H1 (cell line): ENCODE results near the gene CCDC88A. TPM values are rescaled to one million over a fixed set of nuclear protein-coding genes. Genes with fewer than 3 reads are reported as not detected.

Experiments used
- CTCF ChIA-PET: fragments of 300-600 bp; sonication (Branson Sonifier 250); formaldehyde crosslinking; loops from one replicate; lab custom pipeline; 2021; ENCODE audit not compliant: partially characterized antibody; lab: Charles Lee
- POLR2A ChIA-PET: fragments of 300-600 bp; sonication (Branson Sonifier 250); formaldehyde crosslinking; loops from one replicate; lab custom pipeline; 2021; ENCODE audit warnings: inconsistent platforms; ENCODE audit not compliant: partially characterized antibody; lab: Charles Lee
- DNase-seq, 2 experiments: peaks; one replicate each; pipeline versions ENCODE4 v3.0.0 to v3.0.0-alpha.2; 2010 to 2022; ENCODE audit warnings: low spot score in 2 of 2, low read depth in 1 of 2, mixed read lengths in 1 of 2
- FAIRE-seq: peaks from 2 replicates; lab custom pipeline; 2011; peaks lifted over from hg19 to GRCh38; lab: Jason Lieb, UNC
- H2AFZ ChIP-seq: 2 replicates; pipeline ENCODE4 v1.8.1; 2012; ENCODE audit warnings: low read length, inconsistent platforms
- H2AK5ac ChIP-seq: 2 replicates; pipeline ENCODE4 v1.6.1; 2013; ENCODE audit warnings: low read depth, low read length
- H2BK120ac ChIP-seq: replicated peaks from 2 replicates; pipeline ENCODE3; 2013; ENCODE audit warnings: low read depth, low read length, inconsistent platforms
- H2BK12ac ChIP-seq: 2 replicates; pipeline ENCODE4 v1.6.1; 2013; ENCODE audit warnings: low read depth, low read length
- H2BK15ac ChIP-seq: 2 replicates; pipeline ENCODE4 v1.6.1; 2013; ENCODE audit warnings: low read length
- H2BK20ac ChIP-seq: 2 replicates; pipeline ENCODE4 v1.6.1; 2013; ENCODE audit warnings: low read length
- H2BK5ac ChIP-seq: 2 replicates; pipeline ENCODE4 v1.6.1; 2013; ENCODE audit warnings: low read depth, low read length
- H3K14ac ChIP-seq: 2 replicates; pipeline ENCODE4 v1.6.1; 2013; ENCODE audit warnings: inconsistent platforms; ENCODE audit not compliant: insufficient read length
- H3K18ac ChIP-seq: 2 replicates; pipeline ENCODE4 v1.6.1; 2013; ENCODE audit warnings: low read length; ENCODE audit errors: extremely low read depth
- H3K23ac ChIP-seq: 2 replicates; pipeline ENCODE4 v1.6.1; 2013; ENCODE audit warnings: inconsistent platforms; ENCODE audit not compliant: insufficient read length
- H3K23me2 ChIP-seq: 2 replicates; pipeline ENCODE4 v1.6.1; 2013; ENCODE audit warnings: low read depth, low read length
- H3K27ac ChIP-seq: 2 replicates; pipeline ENCODE4 v1.6.1; 2011; ENCODE audit warnings: low read depth, low read length, inconsistent platforms
- H3K27me3 ChIP-seq, 4 experiments: replicated peaks in 1 of 4; 1 replicate in 1 of 4; 2 replicates in 3 of 4; pipeline versions ENCODE4 v1.6.1 to v1.8.1; 2011 to 2013; ENCODE audit warnings: low read length in 3 of 4, mild to moderate bottlenecking in 3 of 4, inconsistent platforms in 2 of 4, mixed read lengths in 2 of 4, moderate library complexity in 1 of 4; ENCODE audit not compliant: control insufficient read depth in 3 of 4, insufficient read depth in 3 of 4; ENCODE audit errors: extremely low read depth in 1 of 4
- H3K36me3 ChIP-seq, 4 experiments: 2 replicates each; pipeline versions ENCODE4 v1.6.1 to v1.8.1; 2011 to 2013; ENCODE audit warnings: mild to moderate bottlenecking in 4 of 4, low read length in 3 of 4, moderate library complexity in 2 of 4, control low read depth in 1 of 4, inconsistent platforms in 1 of 4; ENCODE audit not compliant: insufficient read depth in 4 of 4, control insufficient read depth in 2 of 4
- H3K4ac ChIP-seq: replicated peaks from 2 replicates; pipeline ENCODE3; 2013; ENCODE audit warnings: low read length, low read depth, mixed read lengths, inconsistent platforms; ENCODE audit not compliant: insufficient read length
- H3K4me1 ChIP-seq, 4 experiments: replicated peaks in 1 of 4; 1 replicate in 1 of 4; 2 replicates in 3 of 4; pipeline versions ENCODE4 v1.6.1 to v1.8.1; 2011 to 2013; ENCODE audit warnings: low read length in 3 of 4, inconsistent platforms in 2 of 4, mixed read lengths in 1 of 4; ENCODE audit not compliant: insufficient read depth in 4 of 4, control insufficient read depth in 3 of 4
- H3K4me2 ChIP-seq, 2 experiments: 2 replicates each; pipeline versions ENCODE4 v1.6.1 to v1.8.1; 2011 to 2013; ENCODE audit warnings: low read depth in 2 of 2, low read length in 2 of 2, control low read depth in 1 of 2, inconsistent platforms in 1 of 2, mild to moderate bottlenecking in 1 of 2; ENCODE audit not compliant: insufficient read depth in 1 of 2
- H3K4me3 ChIP-seq, 4 experiments: fragments of 200-600, 300-600 bp in 1 of 4; sonication (generic), shearing (Covaris generic), sonication (Bioruptor Twin) in 1 of 4; 2 replicates each; pipeline versions ENCODE4 v1.5.1 to v1.8.1; 2011 to 2016; ENCODE audit warnings: low read length in 4 of 4, low read depth in 3 of 4, control low read depth in 2 of 4, inconsistent platforms in 2 of 4, mild to moderate bottlenecking in 2 of 4, mixed read lengths in 1 of 4, moderate library complexity in 1 of 4; ENCODE audit not compliant: insufficient read depth in 2 of 4; ENCODE audit errors: extremely low read depth in 1 of 4
- H3K56ac ChIP-seq: replicated peaks from 2 replicates; pipeline ENCODE3; 2013; ENCODE audit warnings: low read depth, mild to moderate bottlenecking, mixed read lengths, low read length, inconsistent platforms; ENCODE audit not compliant: insufficient read length
- H3K79me1 ChIP-seq: 2 replicates; pipeline ENCODE4 v1.6.1; 2013; ENCODE audit warnings: low read depth, low read length, control low read depth
- H3K79me2 ChIP-seq, 2 experiments: 2 replicates each; pipeline versions ENCODE4 v1.6.1 to v1.8.1; 2012 to 2013; ENCODE audit warnings: low read length in 2 of 2, mild to moderate bottlenecking in 2 of 2, inconsistent platforms in 1 of 2; ENCODE audit not compliant: insufficient read depth in 2 of 2, control insufficient read depth in 1 of 2
- H3K9ac ChIP-seq, 4 experiments: replicated peaks in 1 of 4; 1 replicate in 1 of 4; 2 replicates in 3 of 4; pipeline versions ENCODE4 v1.6.1 to v1.8.1; 2011 to 2013; ENCODE audit warnings: low read depth in 3 of 4, low read length in 3 of 4, control low read depth in 2 of 4, mild to moderate bottlenecking in 2 of 4, moderate library complexity in 2 of 4, inconsistent platforms in 1 of 4; ENCODE audit errors: extremely low read depth in 1 of 4
- H3K9me3 ChIP-seq, 2 experiments: 2 replicates each; pipeline versions ENCODE4 v1.6.1 to v1.8.1; 2012 to 2013; ENCODE audit warnings: mild to moderate bottlenecking in 2 of 2, moderate library complexity in 2 of 2, control low read depth in 1 of 2, inconsistent platforms in 1 of 2, low read depth in 1 of 2, low read length in 1 of 2, mixed read lengths in 1 of 2; ENCODE audit not compliant: insufficient read depth in 2 of 2
- H4K20me1 ChIP-seq, 2 experiments: replicated peaks in 1 of 2; 2 replicates each; pipeline versions ENCODE3 to v1.8.1; 2011 to 2013; ENCODE audit warnings: inconsistent platforms in 2 of 2, low read length in 2 of 2, mild to moderate bottlenecking in 1 of 2; ENCODE audit not compliant: insufficient read depth in 2 of 2, control insufficient read depth in 1 of 2
- H4K5ac ChIP-seq: 2 replicates; pipeline ENCODE4 v1.6.1; 2013; ENCODE audit warnings: low read length, low read depth, mixed read lengths, inconsistent platforms; ENCODE audit not compliant: insufficient read length
- H4K8ac ChIP-seq: 2 replicates; pipeline ENCODE4 v1.8.0; 2013; ENCODE audit warnings: mild to moderate bottlenecking, moderate library complexity, low read length, inconsistent platforms; ENCODE audit not compliant: insufficient read depth; ENCODE audit errors: extremely low read depth
- H4K91ac ChIP-seq: replicated peaks from 2 replicates; pipeline ENCODE3; 2013; ENCODE audit warnings: low read length, mixed read lengths, inconsistent platforms; ENCODE audit not compliant: insufficient read length
- EZH2 ChIP-seq: fragments of 200-600 bp; sonication (generic); IDR thresholded peaks from 2 replicates; pipeline ENCODE4 v1.7.1; 2012; ENCODE audit warnings: low read depth, mild to moderate bottlenecking, moderate library complexity, low read length, inconsistent platforms; ENCODE audit not compliant: severe bottlenecking
- MAFK ChIP-seq: IDR thresholded peaks from 2 replicates; pipeline ENCODE4 v1.6.1; 2012; ENCODE audit warnings: low read depth, mild to moderate bottlenecking, improper control_type of control experiment, low read length
- NANOG ChIP-seq: IDR thresholded peaks from 2 replicates; pipeline ENCODE4 v1.6.1; 2011; ENCODE audit warnings: low read length, low read depth, mild to moderate bottlenecking, inconsistent platforms; ENCODE audit not compliant: insufficient read depth, poor library complexity, severe bottlenecking
- PHF8 ChIP-seq: fragments of 200-600 bp; sonication (generic); conservative IDR thresholded peaks from 2 replicates; pipeline ENCODE4 v1.7.1; 2012; ENCODE audit warnings: low read depth, mild to moderate bottlenecking, inconsistent platforms, low read length, moderate library complexity
- RAD21 ChIP-seq, 2 experiments: IDR thresholded peaks in 1 of 2; conservative IDR thresholded peaks in 1 of 2; 2 replicates each; pipeline ENCODE4 v1.6.1; 2011; ENCODE audit warnings: low read depth in 2 of 2, low read length in 2 of 2, improper control_type of control experiment in 1 of 2, inconsistent platforms in 1 of 2, mild to moderate bottlenecking in 1 of 2, moderate library complexity in 1 of 2
- SAP30 ChIP-seq: fragments of 300-600 bp; sonication (generic); IDR thresholded peaks from 2 replicates; pipeline ENCODE4 v1.7.1; 2012; ENCODE audit warnings: low read length, moderate library complexity, mild to moderate bottlenecking, inconsistent platforms; ENCODE audit not compliant: insufficient read depth, insufficient replicate concordance
- SP2 ChIP-seq: IDR thresholded peaks from 2 replicates; pipeline ENCODE4 v1.6.1; 2012; ENCODE audit warnings: mild to moderate bottlenecking, low read length, inconsistent platforms
- SRF ChIP-seq: IDR thresholded peaks from 2 replicates; pipeline ENCODE4 v1.6.1; 2011; ENCODE audit warnings: mild to moderate bottlenecking, low read depth, low read length, moderate library complexity
- WGBS, 2 experiments: shearing (Covaris generic) in 1 of 2; methylation state at CpG; one replicate each; pipeline versions ENCODE4 v1.1.6 to v1.1.7; 2013 to 2015; ENCODE audit warnings: low lambda C conversion rate in 2 of 2, mixed read lengths in 2 of 2, inconsistent platforms in 1 of 2, low coverage in 1 of 2, missing lambda C conversion rate in 1 of 2; ENCODE audit not compliant: insufficient replicate concordance in 2 of 2, insufficient coverage in 1 of 2, insufficient read length in 1 of 2; ENCODE audit errors: extremely low coverage in 1 of 2, missing lambda C conversion rate in 1 of 2; 5-methylcytosine and 5-hydroxymethylcytosine counted together
- polyA plus RNA-seq, 7 experiments: library from polyadenylated mRNA; depleted of rRNA in 3 of 7; stranded (reverse) in 5 of 7; unstranded in 2 of 7; fragments of >200 nt in 5 of 7; fragments of 200-250 nt in 2 of 7; gene quantifications; 1 replicate in 5 of 7; 2 replicates in 1 of 7; 4 replicates in 1 of 7; pipeline versions ENCODE4 v1.2.1 to v1.2.3, GENCODE V29; 2011 to 2013; ENCODE audit warnings: missing spikeins in 2 of 7, mixed read lengths in 2 of 7
- total RNA-seq: library from RNA; stranded (reverse); fragmentation: NEBNext Ultra II Directional; extraction: Animal tissue kit (Norgen Biotek cat#: 25700); gene quantifications from 2 replicates; pipeline ENCODE4 v1.2.1, GENCODE V29; 2021
- TF ChIP-seq, protein P1 (sequence below), 3 experiments: IDR thresholded peaks; 1 replicate in 2 of 3; 2 replicates in 1 of 3; pipeline versions ENCODE4 v1.5.1 to v1.6.1; 2011; ENCODE audit warnings: low read length in 3 of 3, mild to moderate bottlenecking in 3 of 3, inconsistent platforms in 2 of 3, low read depth in 1 of 3, moderate library complexity in 1 of 3; ENCODE audit not compliant: insufficient read depth in 1 of 3; ENCODE audit errors: control extremely low read depth in 1 of 3

CCDC88A gene
- total and polyA plus RNA-seq, 2 of the 8 experiments (the other 6 are each of a cell fraction or from before 2014, with no cell fraction given), result 27.0 to 98.0 TPM

DNA sequence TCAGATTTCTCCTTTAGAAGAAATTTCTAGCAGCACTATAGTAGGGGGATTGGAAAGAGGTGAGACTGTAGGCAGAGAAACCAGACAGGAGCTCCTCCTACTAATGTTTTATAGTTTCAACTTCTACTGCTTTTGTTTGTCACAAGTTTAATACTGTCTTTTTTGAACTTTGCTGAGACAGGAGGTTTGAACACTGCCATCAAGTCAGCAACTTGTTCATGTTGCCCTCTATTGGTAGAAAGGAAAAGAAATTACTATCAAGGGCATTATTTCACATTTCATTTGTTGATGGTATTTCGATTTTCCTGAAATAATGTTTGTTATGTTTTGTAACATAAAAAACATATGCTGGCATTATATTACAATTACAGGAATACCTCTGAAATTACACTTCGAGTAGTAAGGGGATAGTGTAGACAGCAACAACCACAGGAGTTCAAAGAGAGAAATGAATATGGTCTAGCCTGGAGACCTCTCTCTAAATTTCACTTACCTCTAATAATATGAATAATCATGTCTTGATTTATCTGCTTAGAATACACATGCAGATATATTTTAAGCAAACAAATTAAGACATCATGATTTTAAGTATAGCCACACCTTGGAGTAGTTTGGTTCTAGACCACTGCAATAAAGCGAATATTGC lies 12.4 kb upstream of the CCDC88A start:
- no peak overlapping the region for H3K27ac ChIP-seq
- H3K56ac ChIP-seq, result no peak overlapping the region
- no peaks in the 10 kb centered on the region for H3K79me1 ChIP-seq
- no peaks in the 10 kb centered on the region for H3K23me2 ChIP-seq
- no peak overlapping the region for H3K4me3 ChIP-seq
- H3K23ac ChIP-seq, result no peak overlapping the region
- no peaks in the 10 kb centered on the region for H3K79me2 ChIP-seq
- H2BK120ac ChIP-seq, result no peak overlapping the region
- no peak overlapping the region for H2BK15ac ChIP-seq
- H4K5ac ChIP-seq, result no peak overlapping the region
- H3K4me2 ChIP-seq, result no peak overlapping the region
- H3K4me1 ChIP-seq, result no peaks in the 10 kb centered on the region
- no peaks in the 10 kb centered on the region for H3K36me3 ChIP-seq
- no peaks in the 10 kb centered on the region for H3K27me3 ChIP-seq
- no peak overlapping the region for H2BK5ac ChIP-seq
- H4K8ac ChIP-seq, result no peak overlapping the region
- 60% methylated on average over 3 of the region's 3 CpGs; no CpG with 5 or more reads in 1 of the 2 experiments for WGBS, 2 experiments
- no peak overlapping the region for H4K91ac ChIP-seq
- no peak overlapping the region for H3K4ac ChIP-seq
- H2BK12ac ChIP-seq, result no peak overlapping the region
- DNase-seq (no peak), FAIRE-seq (peak; percentile 50)
- H2AFZ ChIP-seq, result 0 out of 2 replicates have a peak overlapping the region, but pooled peaks have one; percentile 56
- no peak overlapping the region for H2AK5ac ChIP-seq
- H4K20me1 ChIP-seq, result no peaks in the 10 kb centered on the region
- ChIA-PET POLR2A (interaction anchor here (1.3 kb wide), 2 partner anchors 9 to 12 kb away, joined by 3 to 5 read pairs; partner anchors contain the start of gene CCDC88A), CTCF (interaction anchor here (0.6 to 1.4 kb wide), 10 partner anchors 12 to 147 kb away, joined by 3 to 4 read pairs (median 3); no protein-coding TSS in a partner anchor)
- no peak overlapping the region for H2BK20ac ChIP-seq
- H3K14ac ChIP-seq, result no peak overlapping the region
- H3K18ac ChIP-seq, result no peak overlapping the region
- no peak overlapping the region for H3K9ac ChIP-seq
- H3K9me3 ChIP-seq, result no peaks in the 10 kb centered on the region
- TF ChIP-seq SAP30 (no peak), MAFK (0 out of 2 replicates have a peak, but pooled peaks have one; percentile 33), SRF (no peak), NANOG (no peak), EZH2 (no peak), SP2 (no peak), PHF8 (no peak), RAD21 (IDR thresholded peaks at IDR 0.05 in 1 of 2, conservative IDR thresholded peaks at IDR 0.05 in 1 of 2; ENCODE audit: low read depth in 2 of 2, low read length in 2 of 2) (peak; percentile 62 to 63)
- TF ChIP-seq, protein P1, sequence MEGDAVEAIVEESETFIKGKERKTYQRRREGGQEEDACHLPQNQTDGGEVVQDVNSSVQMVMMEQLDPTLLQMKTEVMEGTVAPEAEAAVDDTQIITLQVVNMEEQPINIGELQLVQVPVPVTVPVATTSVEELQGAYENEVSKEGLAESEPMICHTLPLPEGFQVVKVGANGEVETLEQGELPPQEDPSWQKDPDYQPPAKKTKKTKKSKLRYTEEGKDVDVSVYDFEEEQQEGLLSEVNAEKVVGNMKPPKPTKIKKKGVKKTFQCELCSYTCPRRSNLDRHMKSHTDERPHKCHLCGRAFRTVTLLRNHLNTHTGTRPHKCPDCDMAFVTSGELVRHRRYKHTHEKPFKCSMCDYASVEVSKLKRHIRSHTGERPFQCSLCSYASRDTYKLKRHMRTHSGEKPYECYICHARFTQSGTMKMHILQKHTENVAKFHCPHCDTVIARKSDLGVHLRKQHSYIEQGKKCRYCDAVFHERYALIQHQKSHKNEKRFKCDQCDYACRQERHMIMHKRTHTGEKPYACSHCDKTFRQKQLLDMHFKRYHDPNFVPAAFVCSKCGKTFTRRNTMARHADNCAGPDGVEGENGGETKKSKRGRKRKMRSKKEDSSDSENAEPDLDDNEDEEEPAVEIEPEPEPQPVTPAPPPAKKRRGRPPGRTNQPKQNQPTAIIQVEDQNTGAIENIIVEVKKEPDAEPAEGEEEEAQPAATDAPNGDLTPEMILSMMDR (IDR thresholded peaks at IDR 0.05; ENCODE audit: control extremely low read depth in 1 of 3, insufficient read depth in 1 of 3, low read depth in 1 of 3, low read length in 3 of 3), result peak in 1 of 3 experiments; percentile 54; a peak in 2 of 4 replicates
